HG02610 (cell line): ENCODE data around the gene ADAM22.

Source experiments
- ATAC-seq: cut with Tn5 transposase; IDR thresholded peaks from one replicate; pipeline ENCODE4 v1.9.1; 2021; ENCODE audit warnings: mild to moderate bottlenecking, moderate library complexity; ENCODE audit not compliant: unreplicated experiment

Gene ADAM22

GRCh38 chr7:88105231-88105630 lies 171.2 kb downstream of the ADAM22 start:
- ATAC-seq, result no peak

DNA sequence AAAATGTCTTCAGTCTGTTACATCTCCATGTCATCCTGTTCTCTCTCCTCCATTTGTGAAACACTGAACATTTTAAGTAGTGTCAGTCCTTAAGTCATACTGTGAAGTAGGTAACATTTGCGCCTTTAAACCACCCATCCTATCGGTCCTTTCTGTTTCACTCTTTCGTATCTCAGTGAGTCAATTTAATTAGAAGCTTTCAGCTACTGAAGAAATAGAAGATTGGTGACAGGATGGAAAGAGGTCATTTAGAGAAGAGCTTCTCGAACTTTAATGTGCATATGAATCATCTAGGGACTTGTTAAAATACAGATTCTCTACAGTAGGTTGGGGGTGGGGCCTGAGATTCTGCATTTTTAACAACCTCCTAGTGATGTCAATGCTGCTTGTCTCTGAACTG lies 172.4 kb downstream of the ADAM22 start:
- no peak for ATAC-seq

GRCh38 chr7:88109612-88110011 lies 175.6 kb downstream of the ADAM22 start:
- ATAC-seq, result no peak

- ATAC-seq, result peak; percentile 55
Measured at GRCh38 chr7:88111140-88111743, 177.2 kb downstream of the ADAM22 start.

GRCh38 chr7:88111954-88112471 lies 178.0 kb downstream of the ADAM22 start:
- ATAC-seq, result no peak

GRCh38 chr7:88115258-88115796 lies 181.3 kb downstream of the ADAM22 start:
- ATAC-seq, result no peak

DNA sequence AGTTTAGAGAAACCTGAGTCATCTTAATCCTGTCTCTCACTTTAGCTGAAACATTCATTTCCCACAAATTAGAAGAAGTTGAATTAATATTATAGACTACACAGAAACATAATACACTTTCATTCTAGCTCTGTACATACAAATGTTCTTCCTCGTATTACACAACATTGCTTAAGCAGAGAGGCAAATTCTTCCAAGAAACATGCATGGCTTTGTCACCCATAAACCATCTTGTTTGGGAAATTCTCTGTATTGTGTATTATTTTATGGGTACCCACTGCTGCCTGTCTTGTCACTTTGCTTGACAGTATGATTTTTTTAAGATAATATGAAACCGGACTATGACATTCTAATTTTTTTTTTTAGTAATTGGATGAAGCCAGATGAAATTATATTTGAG lies 181.8 kb downstream of the ADAM22 start:
- no peak for ATAC-seq

- no peak for ATAC-seq
Measured at GRCh38 chr7:88116235-88116795, 182.3 kb downstream of the ADAM22 start.

DNA sequence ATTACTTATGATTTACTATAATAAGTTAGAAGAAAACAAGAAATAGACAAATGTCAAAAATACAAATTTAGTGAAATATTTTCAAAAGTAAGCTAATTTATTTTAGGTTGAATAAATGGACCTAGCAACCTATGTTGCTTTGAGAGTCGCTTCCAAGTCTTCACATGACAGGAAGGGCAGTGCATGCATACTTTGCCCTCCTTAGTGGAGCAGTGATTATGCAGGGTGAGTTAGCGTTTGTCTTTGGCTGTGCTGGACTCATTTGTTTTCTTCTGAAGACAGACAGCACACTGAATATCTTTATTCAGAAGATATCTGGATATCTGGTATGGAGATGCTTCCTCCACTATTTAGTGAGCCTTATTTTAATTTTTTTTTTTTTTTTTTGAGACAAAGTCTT lies 183.3 kb downstream of the ADAM22 start:
- no peak for ATAC-seq

DNA sequence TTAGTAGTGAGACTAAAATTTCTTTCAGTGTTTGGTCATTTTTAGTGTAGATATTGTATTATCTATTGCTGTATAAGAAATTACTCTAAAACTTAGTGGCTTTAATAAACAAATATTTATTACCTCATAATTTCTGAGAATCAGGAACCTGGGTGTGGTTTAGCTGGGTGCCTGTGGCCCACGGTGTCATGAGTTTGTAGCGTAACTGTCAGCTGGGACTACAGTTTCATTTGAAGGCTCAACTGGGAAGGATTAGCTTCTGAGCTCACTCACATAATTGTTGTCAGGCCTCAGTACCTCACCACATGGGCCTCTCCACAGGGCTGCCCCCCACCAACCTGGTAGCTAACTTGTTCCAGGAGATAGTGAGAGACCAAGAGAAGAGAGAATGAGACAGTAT lies 187.3 kb downstream of the ADAM22 start:
- no peak for ATAC-seq

DNA sequence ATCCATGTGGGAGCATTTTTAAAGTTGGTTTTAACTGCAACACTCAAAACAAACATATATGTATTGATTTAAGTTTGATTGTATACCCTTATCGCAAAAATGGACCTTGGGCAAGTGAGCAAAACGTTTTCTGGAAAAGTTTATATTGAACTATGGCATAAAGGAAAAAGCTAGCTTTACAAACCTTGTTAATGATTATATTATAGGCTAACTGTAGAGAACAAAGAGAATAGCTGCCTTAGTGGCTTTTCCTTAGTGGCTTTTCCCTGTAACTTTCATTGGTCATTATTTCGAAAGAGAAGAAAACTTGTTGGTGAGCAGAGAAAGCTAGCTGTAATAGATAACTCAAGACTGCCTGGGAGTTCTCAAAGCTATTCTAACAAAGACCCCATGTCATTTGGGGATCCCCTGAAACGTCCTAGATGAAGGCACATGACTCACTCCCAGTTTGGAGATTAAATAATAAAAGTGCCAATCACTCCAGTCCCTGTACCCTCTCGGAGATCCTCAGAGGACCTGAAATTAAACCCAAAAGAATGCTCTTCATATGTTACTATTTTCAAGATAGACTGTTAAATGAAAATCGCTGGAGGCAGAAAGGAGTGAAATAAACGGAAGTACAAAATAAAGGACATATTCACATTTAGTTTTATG lies 193.7 kb downstream of the ADAM22 start:
- no peak for ATAC-seq

- peak; percentile 78 for ATAC-seq
Measured at GRCh38 chr7:88132725-88133124, 198.7 kb downstream of the ADAM22 start.

DNA sequence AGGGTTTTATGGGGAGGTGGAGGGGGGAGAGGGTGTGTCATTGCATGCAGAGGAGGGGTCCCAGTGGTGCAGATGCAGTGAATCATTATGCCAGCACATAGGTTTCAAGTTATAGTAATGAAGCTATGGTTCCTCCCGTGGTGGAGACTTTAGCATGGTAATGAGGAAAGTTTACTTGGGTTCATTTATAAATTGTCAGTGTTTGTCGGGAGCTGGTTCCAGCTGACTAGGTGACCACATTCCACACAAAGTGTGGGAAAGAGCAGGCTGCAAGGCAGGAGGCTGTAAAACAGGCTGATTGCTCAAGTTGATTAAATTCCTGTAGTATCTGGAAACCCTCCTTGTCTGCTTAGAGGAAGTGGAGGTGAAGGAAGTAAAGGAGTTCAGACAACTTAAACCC lies 206.9 kb downstream of the ADAM22 start:
- ATAC-seq, result no peak

DNA sequence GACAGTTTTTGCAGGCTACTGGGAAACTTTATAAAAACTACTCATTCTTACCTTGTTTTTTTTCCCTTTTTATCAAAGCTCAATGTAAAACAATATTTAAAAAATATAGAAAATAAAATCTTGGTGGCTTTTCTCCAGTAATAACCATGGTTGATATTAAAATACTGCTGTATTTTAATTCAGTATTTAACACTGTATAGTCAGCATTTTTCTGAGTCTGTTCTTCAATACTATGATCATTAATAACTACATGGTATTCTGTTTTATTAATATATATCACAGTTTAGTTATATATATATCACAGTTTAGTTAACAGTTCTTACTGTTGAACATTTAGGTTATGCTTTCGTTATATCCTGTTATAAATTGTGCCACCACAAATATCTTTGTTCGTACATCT lies 207.4 kb downstream of the ADAM22 start:
- no peak for ATAC-seq

GRCh38 chr7:88141953-88142352 lies 207.9 kb downstream of the ADAM22 start:
- ATAC-seq, result no peak

- ATAC-seq, result no peak
Measured at GRCh38 chr7:88146616-88147015, 212.6 kb downstream of the ADAM22 start.

- no peak for ATAC-seq
Measured at GRCh38 chr7:88147341-88147740, 213.3 kb downstream of the ADAM22 start.

GRCh38 chr7:88147949-88148348 lies 213.9 kb downstream of the ADAM22 start:
- no peak for ATAC-seq

GRCh38 chr7:88150033-88150432 lies 216.0 kb downstream of the ADAM22 start:
- no peak for ATAC-seq

DNA sequence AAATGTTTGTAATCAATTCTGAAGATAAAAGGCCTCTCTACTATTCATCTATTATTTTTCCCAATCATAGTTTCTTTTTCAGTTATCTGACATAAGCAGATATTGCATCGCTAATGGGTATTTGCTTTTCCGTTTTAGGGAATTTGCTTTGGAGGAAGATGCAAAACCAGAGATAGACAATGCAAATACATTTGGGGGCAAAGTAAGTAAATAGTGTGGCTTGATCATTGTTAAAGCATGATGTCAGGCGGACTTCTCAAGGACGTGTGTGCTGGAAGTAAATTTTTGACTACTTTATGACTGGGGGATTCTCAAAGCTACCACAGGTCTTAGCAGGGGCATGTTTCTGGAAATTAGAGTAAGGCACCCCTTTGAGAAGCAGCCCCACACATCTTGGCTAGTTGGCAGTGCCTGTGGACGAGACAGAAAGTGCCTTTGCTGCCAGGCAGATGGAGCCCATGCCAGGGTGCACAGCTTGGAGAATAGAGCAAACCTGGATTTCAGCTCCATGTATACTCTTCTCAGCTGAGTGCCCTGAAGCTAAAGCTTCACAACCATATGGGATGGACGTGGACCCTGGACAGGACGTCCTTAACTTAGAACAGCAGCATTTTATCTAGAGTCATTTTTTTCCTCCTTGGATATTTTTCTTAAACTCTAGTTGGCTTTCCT lies 217.2 kb downstream of the ADAM22 start:
- no peak for ATAC-seq

DNA sequence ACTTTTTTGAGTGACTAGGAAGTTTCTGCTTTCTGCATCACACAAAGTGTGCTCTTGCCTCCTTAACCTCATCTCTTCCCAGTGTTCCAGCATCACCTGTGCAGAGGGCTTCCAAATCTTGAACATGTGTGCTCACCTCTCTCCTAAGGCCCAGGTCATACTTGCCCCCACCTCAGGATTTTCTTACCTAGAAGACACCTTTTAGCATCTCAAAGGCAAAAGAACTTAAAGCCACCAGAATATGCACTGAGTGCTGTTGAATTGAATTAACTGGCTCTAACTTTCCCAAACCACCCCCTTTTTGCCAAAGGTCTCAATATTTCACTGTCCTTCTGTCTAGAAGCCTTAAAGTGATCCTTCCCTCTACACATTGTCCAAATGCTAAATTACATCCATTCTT lies 219.3 kb downstream of the ADAM22 start:
- ATAC-seq, result no peak

GRCh38 chr7:88155756-88156155 lies 221.7 kb downstream of the ADAM22 start:
- ATAC-seq, result no peak
